Natural killer cell treated with Interleukin-12 subunit alpha and Interleukin-12 subunit beta and Interleukin-15 and Interleukin-18, amount 100 ng/mL, for 72 hours (primary cell): ENCODE data around the gene IQCM. TPM values are rescaled to one million over a fixed set of nuclear protein-coding genes. Genes with fewer than 3 reads are reported as not detected.

ENCODE experiments used
- ATAC-seq, 2 donors: fragments of 150-1000 bp; cut with Tn5 transposase in 1 of 2; sonication (Bioruptor Pico), chemical (Tn5 transposase) in 1 of 2; 2 replicates each; pipeline ENCODE4 v1.10.0; 2021
- DNase-seq: peaks from one replicate; pipeline ENCODE4 v3.0.0; 2022; ENCODE audit warnings: low spot score
- H3K27ac Mint-ChIP-seq, 2 donors: 1 replicate in 1 of 2; 2 replicates in 1 of 2; pipeline ENCODE4 v1.8.0; 2022; ENCODE audit warnings: mixed read lengths in 2 of 2, mild to moderate bottlenecking in 1 of 2, moderate library complexity in 1 of 2
- H3K27me3 Mint-ChIP-seq, 2 donors: 1 replicate in 1 of 2; 2 replicates in 1 of 2; pipeline ENCODE4 v1.8.0; 2022; ENCODE audit warnings: mixed read lengths in 2 of 2
- H3K36me3 Mint-ChIP-seq: one replicate; pipeline ENCODE4 v1.8.0; 2022; ENCODE audit warnings: mixed read lengths
- H3K4me1 Mint-ChIP-seq, 2 donors: 1 replicate in 1 of 2; 2 replicates in 1 of 2; pipeline ENCODE4 v1.8.0; 2022; ENCODE audit warnings: low read depth in 2 of 2, mixed read lengths in 2 of 2, mild to moderate bottlenecking in 1 of 2
- H3K4me3 Mint-ChIP-seq: one replicate; pipeline ENCODE4 v1.8.0; 2022; ENCODE audit warnings: mixed read lengths
- H3K9me3 Mint-ChIP-seq: 2 replicates; pipeline ENCODE4 v1.8.0; 2022; ENCODE audit warnings: mixed read lengths
- total RNA-seq, 2 donors: library from RNA; stranded (reverse); gene quantifications; one replicate each; pipeline ENCODE4 v1.2.3, GENCODE V29; 2022

Gene IQCM, protein sequence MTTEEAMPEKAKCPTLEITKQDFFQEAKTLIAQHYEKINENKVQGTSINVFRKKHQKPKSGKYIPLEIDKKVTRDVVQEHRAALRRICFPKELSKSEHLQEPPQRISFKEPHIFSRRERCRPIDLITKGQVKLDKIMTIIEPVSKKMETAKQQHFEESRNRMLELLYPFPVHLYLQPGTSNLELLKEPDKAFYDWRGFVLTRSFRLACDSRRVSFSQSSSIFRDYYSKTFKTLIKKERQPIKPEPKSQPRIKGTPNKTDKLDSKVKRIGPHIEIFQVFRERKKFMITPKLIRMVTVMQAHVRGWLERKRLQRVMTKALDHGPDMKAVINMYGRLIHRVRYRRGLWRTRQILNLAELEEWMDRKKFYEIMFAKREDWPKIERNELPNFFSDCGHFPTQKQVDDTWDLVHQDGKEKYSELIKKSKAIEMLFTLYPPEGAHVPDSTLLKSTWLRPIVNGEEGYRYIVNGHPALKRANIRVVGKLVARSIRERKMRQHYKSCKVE
- total RNA-seq = not detected

DNA sequence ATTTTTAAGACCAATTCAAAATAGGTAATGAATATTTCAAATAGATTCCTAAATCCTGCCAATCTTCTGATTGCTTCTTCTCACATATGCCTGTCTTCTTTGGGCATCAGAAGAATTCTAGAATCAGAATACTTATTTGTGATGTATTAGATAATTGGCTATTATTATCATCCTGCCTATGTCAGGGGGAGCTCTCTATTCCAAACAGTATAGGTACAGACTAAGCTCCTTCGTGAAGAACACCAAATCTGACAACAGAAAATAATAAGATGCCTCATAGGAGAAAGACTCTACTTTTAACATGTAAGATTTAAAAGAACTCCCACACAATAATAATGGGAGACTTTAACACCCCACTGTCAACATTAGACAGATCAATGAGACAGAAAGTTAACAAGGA, at the start of gene IQCM:
Gene IQCM, minus strand, starts transcription at position 101 of the 400 bp plus-strand sequence. CDS start 73,152 bp downstream, outside the sequence.
- Mint-ChIP-seq H3K4me3 (no peak within 1 kb of the TSS), H3K36me3 (no peaks in the 10 kb centered on the region), H3K27me3 (no peaks in the 10 kb centered on the region), H3K27ac (no peak within 1 kb of the TSS), H3K9me3 (peaks cover 6% of the 10 kb centered on the region), H3K4me1 (no peaks in the 10 kb centered on the region)
- DNase-seq (no peak), ATAC-seq (no peak)

DNA sequence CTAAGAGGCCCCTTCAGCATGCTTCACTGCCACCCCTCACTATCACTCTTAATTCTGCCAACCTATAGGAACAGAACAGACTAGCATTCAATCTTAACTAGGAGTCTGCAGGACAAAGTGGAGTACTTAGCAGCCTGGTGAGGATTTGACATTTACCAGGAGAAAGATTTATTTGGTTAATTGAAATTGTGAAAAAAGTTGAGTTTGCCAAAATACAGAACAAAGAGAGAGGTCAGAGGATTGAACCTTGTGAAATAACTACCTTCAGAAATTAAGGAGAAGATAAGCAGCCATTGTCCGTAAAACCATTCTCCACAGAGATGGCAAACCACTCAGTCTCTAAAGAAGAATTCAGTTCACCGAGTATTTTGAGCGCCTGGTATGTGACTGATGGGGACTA, 41.8 kb upstream of the IQCM start:
- Mint-ChIP-seq H3K9me3 (peaks cover 8% of the 10 kb centered on the region), H3K4me3 (no peak overlapping the region), H3K27me3 (no peaks in the 10 kb centered on the region), H3K4me1 (no peaks in the 10 kb centered on the region), H3K27ac (no peak overlapping the region), H3K36me3 (no peaks in the 10 kb centered on the region)
- no peak for DNase-seq
- no peak for ATAC-seq

DNA sequence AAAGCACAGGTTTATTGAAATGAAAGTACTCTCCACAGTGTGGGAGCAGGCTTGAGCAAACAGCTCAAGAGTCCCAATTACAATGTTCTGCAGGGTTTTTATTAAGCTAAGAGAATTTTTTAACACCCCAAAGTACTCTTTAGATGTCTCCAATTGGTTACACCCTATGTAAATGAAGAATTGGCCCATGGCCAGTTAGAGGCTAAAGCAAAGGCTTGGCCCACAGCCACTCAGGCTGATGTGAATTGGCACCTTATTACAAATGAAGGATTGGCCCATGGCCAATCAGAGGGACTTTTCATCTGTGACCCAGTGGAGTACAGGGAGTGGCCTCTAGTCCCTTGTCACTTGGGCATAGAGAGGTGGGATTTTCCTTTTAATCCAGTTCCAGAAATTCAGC, 30.1 kb upstream of the IQCM start:
- ATAC-seq = no peak
- Mint-ChIP-seq H3K27ac (no peak overlapping the region), H3K4me3 (no peak overlapping the region), H3K36me3 (peaks cover 6% of the 10 kb centered on the region), H3K27me3 (no peaks in the 10 kb centered on the region), H3K4me1 (no peaks in the 10 kb centered on the region), H3K9me3 (no peaks in the 10 kb centered on the region)
- no peak for DNase-seq

DNA sequence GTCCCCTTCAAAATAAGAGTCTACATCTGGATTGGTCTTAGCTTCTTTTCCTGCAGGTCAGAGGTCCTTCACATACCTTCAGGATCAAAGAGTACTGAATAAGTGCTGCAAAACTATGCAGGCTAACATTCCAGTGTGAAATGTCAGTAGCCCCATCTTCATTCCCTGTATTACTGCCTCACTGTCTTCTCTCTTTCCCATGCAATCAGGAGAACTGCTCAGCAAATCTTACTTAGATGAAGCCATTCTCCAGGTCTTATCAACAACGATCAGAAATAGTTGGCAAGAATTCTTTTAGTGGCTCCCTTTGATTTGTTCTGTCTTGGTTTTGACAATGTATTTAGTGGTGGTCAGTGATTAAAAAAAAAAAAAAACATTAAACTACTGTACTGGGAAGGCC, 26.0 kb upstream of the IQCM start:
- H3K27ac Mint-ChIP-seq = no peak overlapping the region
- no peak overlapping the region for H3K4me3 Mint-ChIP-seq
- no peaks in the 10 kb centered on the region for H3K4me1 Mint-ChIP-seq
- no peak for ATAC-seq
- peaks cover 6% of the 10 kb centered on the region for H3K9me3 Mint-ChIP-seq
- H3K36me3 Mint-ChIP-seq = peaks cover 1% of the 10 kb centered on the region
- no peaks in the 10 kb centered on the region for H3K27me3 Mint-ChIP-seq
- DNase-seq = no peak

DNA sequence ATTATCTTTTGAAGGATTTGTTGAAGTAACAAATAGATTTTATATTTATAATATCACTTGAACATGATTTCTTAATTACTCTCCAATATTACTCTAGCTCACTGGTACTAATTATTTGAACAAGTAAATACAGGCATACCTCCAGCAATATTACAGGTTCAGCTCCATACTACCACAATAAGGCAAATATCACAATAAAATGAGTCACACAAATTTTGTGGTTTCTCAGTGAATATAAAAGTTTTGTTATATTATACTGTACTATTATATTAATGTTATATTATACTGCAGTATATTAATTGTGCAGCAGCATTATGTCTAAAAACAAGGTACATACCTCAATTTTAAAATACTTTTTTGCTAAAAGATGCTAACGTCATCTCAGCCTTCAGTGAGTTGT, 22.4 kb upstream of the IQCM start:
- Mint-ChIP-seq H3K4me1 (no peaks in the 10 kb centered on the region), H3K36me3 (no peaks in the 10 kb centered on the region), H3K27me3 (no peaks in the 10 kb centered on the region), H3K9me3 (peaks cover 9% of the 10 kb centered on the region), H3K27ac (no peak overlapping the region), H3K4me3 (no peak overlapping the region)
- no peak for DNase-seq
- ATAC-seq = no peak

DNA sequence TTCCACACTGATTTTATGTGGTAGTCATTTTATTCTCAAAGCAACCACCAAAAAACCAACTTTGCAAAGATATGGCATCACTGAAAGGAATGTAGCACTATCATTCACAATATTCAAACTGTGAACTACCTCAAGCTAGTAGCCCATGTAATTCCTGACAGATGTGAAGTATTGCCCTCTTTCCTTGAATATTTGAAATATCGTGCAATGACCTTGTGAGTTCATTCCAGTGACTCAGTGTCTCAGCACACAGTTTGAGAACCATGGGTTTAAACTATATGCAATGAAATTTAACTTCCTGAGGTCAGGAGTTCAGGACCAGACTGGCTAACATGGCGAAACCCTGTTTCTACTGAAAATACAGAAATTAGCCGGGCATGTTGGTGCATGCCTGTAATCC, 20.9 kb upstream of the IQCM start:
- ATAC-seq (no peak), DNase-seq (no peak)
- peaks cover 12% of the 10 kb centered on the region for H3K9me3 Mint-ChIP-seq

DNA sequence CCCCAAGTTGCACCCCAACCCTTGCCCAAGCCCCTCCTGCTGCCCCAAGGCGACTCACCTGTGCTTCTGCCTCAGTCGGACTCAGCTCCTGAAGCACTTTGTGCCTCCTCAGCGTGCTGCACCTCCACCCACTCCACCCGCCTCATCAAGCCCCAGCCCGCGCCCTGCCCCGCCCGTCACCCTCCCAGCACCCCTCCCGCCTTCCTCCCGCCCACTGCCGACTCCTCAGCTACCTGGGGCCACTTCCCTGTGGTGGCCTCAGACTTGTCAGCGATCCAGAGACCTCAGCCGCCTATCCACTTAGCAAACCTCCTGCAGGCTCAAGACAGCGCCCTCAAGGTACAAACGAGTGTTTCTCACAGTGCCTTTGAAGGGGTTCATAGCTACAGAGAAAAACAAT, 19.6 kb upstream of the IQCM start:
- Mint-ChIP-seq H3K4me3 (no peak overlapping the region), H3K4me1 (no peaks in the 10 kb centered on the region), H3K9me3 (peaks cover 12% of the 10 kb centered on the region), H3K27ac (no peak overlapping the region), H3K27me3 (no peaks in the 10 kb centered on the region), H3K36me3 (no peaks in the 10 kb centered on the region)
- ATAC-seq (no peak), DNase-seq (no peak)

More for the DNA sequence above, 20.9 kb upstream of the IQCM start:
- Mint-ChIP-seq H3K27ac (no peak overlapping the region), H3K36me3 (no peaks in the 10 kb centered on the region), H3K27me3 (no peaks in the 10 kb centered on the region), H3K4me1 (no peaks in the 10 kb centered on the region), H3K4me3 (no peak overlapping the region)

DNA sequence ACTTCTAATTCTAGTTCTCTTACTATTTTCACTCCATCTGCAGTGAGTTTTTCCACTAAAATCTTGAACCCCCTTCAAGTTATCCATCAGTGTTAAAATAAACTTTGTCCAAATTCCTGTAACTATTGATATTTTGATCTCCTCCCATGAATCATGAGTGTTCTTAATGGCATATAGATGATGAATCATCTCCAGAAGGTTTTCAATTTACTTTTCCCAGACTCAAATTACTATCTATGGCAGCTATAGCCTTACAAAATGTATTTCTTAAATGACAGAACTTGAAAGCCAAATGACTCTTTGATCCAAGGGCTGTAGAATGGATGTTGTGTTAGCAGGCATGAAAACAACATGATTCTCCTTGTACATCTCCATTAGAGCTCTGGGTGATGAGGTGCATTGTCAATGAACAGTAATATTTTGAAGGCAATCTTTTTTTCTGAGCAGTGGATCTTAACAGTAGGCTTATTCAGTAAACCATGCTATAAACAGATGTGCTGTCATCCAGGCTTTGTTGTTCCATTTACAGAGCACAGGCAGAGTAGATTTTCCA, 16.1 kb upstream of the IQCM start:
- H3K4me3 Mint-ChIP-seq = no peak overlapping the region
- no peak for DNase-seq
- H3K9me3 Mint-ChIP-seq = peaks cover 10% of the 10 kb centered on the region
- H3K4me1 Mint-ChIP-seq = no peaks in the 10 kb centered on the region
- H3K27ac Mint-ChIP-seq = no peak overlapping the region
- H3K36me3 Mint-ChIP-seq = no peaks in the 10 kb centered on the region
- H3K27me3 Mint-ChIP-seq = no peaks in the 10 kb centered on the region
- ATAC-seq = no peak

DNA sequence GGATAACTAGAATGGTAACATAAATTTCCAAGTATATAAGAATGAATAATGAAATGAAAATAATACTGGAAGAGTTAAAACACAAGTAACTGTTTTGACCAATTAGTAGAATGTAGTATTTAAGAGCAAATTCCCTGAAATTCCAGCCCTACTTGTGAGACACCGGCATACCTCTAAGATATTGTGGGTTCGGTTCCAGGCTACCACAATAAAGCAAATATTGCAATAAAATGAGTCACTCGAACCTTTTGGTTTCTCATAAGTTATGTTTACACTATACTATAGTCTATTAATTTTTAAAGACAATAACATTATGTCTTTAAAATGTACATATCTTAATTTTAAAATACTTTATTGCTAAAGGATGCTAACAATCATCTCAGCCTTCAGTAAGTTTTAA, 15.2 kb upstream of the IQCM start:
- ATAC-seq (no peak), DNase-seq (no peak)

DNA sequence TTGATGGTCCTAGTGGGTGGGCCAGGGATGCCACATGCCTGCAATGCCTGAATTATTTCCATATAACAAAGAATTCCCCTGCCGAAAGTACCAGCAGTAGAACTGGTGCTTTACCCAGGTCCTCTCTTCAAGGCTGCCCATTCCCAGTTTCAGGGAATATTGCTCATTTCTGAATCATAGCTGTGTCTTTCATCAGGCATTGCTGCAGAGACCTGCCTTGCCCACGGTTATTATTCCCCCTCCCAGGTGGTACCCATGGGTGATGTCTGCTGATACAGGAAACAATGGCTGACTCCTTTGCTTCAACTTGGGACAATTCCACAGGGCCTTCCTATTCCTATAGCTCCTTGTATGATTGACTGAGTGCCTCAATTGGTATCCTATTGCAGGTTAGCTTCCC, 9.7 kb upstream of the IQCM start:
- no peak overlapping the region for H3K4me3 Mint-ChIP-seq
- peaks cover 7% of the 10 kb centered on the region for H3K9me3 Mint-ChIP-seq
- no peak overlapping the region for H3K27ac Mint-ChIP-seq
- no peaks in the 10 kb centered on the region for H3K4me1 Mint-ChIP-seq
- H3K27me3 Mint-ChIP-seq = no peaks in the 10 kb centered on the region
- H3K36me3 Mint-ChIP-seq = no peaks in the 10 kb centered on the region
- ATAC-seq = no peak
- no peak for DNase-seq

More for the DNA sequence above, 15.2 kb upstream of the IQCM start:
- H3K27me3 Mint-ChIP-seq = no peaks in the 10 kb centered on the region
- peaks cover 10% of the 10 kb centered on the region for H3K9me3 Mint-ChIP-seq
- H3K27ac Mint-ChIP-seq = no peak overlapping the region
- no peak overlapping the region for H3K4me3 Mint-ChIP-seq
- no peaks in the 10 kb centered on the region for H3K36me3 Mint-ChIP-seq
- no peaks in the 10 kb centered on the region for H3K4me1 Mint-ChIP-seq

DNA sequence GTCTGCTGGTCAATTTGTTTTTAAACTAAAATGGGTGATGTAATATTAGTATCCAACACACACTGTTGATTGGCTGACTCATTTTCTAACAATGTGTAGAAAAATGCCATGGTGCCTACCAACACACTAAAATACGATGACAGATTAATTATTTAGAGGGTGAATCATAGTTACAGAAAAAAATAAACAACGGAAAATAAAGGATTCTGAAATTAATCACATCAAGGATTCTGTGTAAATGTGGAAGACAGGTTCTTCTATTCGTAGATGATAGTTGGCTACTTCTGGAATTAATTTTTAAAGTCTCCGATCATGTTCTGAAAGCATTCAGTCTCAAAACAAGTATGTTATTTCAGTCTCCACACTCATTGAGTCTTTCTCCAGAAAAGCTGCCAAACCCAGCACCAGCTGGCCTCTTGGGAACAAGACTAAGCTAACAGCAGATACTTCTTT, 8.2 kb upstream of the IQCM start:
- H3K36me3 Mint-ChIP-seq = no peaks in the 10 kb centered on the region
- DNase-seq (no peak), ATAC-seq (no peak)
- no peak overlapping the region for H3K4me3 Mint-ChIP-seq
- H3K27ac Mint-ChIP-seq = no peak overlapping the region
- H3K27me3 Mint-ChIP-seq = no peaks in the 10 kb centered on the region
- H3K4me1 Mint-ChIP-seq = no peaks in the 10 kb centered on the region
- H3K9me3 Mint-ChIP-seq = peaks cover 7% of the 10 kb centered on the region

DNA sequence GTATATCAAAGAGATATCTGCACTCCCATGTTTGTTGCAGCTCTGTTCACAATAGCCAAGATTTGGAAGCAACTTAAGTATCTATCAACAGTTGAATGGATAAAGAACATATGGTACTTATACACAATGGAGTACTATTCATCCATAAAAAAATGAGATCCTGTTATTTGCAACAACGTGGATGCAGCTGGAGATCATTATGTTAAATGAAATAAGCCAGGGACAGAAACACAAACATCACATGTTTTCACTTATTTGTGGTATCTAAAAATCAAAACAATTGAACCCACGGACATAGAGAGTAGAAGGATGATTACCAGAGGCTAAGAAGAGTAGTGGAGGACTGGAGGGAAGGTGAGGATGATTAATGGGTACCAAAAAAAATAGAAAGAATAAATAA, 14.2 kb downstream of the IQCM start:
- Mint-ChIP-seq H3K27ac (no peak overlapping the region), H3K9me3 (peaks cover 15% of the 10 kb centered on the region), H3K36me3 (no peaks in the 10 kb centered on the region), H3K27me3 (no peaks in the 10 kb centered on the region), H3K4me3 (no peak overlapping the region), H3K4me1 (no peaks in the 10 kb centered on the region)
- no peak for ATAC-seq
- DNase-seq = no peak

DNA sequence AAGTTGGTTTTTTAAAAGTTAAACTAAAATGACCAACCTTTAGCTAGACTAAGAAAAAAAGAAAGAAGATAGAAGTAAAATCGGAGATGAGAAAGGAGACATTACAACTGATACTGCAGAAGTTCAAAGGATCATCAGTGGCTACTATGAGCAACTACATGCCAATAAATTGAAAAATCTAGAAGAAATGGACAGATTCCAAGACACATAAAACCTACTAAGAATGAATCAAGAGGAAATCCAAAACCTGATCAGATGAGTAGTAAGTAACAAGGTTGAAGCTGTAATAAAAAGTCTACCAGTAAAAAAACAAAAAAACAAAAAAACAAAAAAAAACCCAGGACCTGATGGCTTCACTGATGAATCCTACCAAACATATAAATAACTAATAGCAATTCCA, 16.1 kb downstream of the IQCM start:
- Mint-ChIP-seq H3K9me3 (peaks cover 15% of the 10 kb centered on the region), H3K27ac (no peak overlapping the region), H3K4me3 (no peak overlapping the region), H3K36me3 (no peaks in the 10 kb centered on the region), H3K4me1 (no peaks in the 10 kb centered on the region), H3K27me3 (no peaks in the 10 kb centered on the region)
- ATAC-seq = no peak
- no peak for DNase-seq

DNA sequence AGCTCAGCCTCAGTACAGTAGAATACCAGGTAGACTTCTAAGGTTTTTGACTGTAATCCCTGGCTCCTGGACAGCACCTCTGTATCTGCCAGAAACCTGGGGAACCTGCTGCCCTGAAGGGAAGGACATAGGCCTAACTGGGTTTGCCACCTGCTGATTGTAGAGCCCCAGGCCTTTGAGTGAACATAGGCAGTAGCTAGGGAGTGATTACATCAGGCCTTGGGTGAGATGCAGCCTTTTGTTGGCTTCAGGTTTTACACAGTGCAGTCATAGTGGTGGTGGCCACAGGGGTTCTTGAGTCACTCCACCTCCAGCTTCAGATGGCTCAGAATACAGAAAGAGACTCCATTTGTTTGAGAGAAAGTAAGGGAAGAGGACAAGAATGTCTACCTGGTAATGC, 19.3 kb downstream of the IQCM start:
- Mint-ChIP-seq H3K27ac (no peak overlapping the region), H3K4me1 (no peaks in the 10 kb centered on the region), H3K9me3 (peaks cover 16% of the 10 kb centered on the region), H3K4me3 (no peak overlapping the region), H3K27me3 (no peaks in the 10 kb centered on the region), H3K36me3 (no peaks in the 10 kb centered on the region)
- ATAC-seq (no peak), DNase-seq (no peak)
